ENCODE data around the gene NANOG. TPM values are rescaled to one million over a fixed set of nuclear protein-coding genes. Genes with fewer than 3 reads are reported as not detected.
"Not testable (repeated sequence)": the region's sequence is repeated elsewhere in the genome, so short reads cannot be mapped to it uniquely, and the experiment has no call there.

Gene NANOG
- total RNA-seq, 1 experiment from 2014 or later: not detected

- H3K9me3 Mint-ChIP-seq (ENCODE audit: unreplicated experiment); BruUV-seq (replicated peaks); intact Hi-C loops (cut with micrococcal nuclease); POLR2A ChIA-PET; H3K4me1 Mint-ChIP-seq (ENCODE audit: insufficient read depth, unreplicated experiment); H3K36me3 Mint-ChIP-seq (ENCODE audit: insufficient read depth, unreplicated experiment); H3K4me3 Mint-ChIP-seq (ENCODE audit: unreplicated experiment); H3K27ac Mint-ChIP-seq (ENCODE audit: low read depth, unreplicated experiment); DNase-seq (ENCODE audit: unreplicated experiment); CTCF ChIA-PET: not testable (repeated sequence)
- H3K27me3 Mint-ChIP-seq (ENCODE audit: insufficient read depth, unreplicated experiment): peaks cover 17% of the 10 kb centered on the region
Observed at GRCh38 chr12:7843583-7843982, 54.4 kb downstream of the NANOG start.

- H3K36me3 Mint-ChIP-seq (ENCODE audit: insufficient read depth, unreplicated experiment): no peaks in the 10 kb centered on the region
- ChIA-PET CTCF (interaction anchor here (0.9 kb wide), 1 partner anchor 151 kb away, joined by 5 read pairs; no protein-coding TSS in a partner anchor), POLR2A (no interaction called here)
- H3K27ac Mint-ChIP-seq (ENCODE audit: low read depth, unreplicated experiment): no peak overlapping the region
- no peaks in the 10 kb centered on the region for H3K9me3 Mint-ChIP-seq (ENCODE audit: unreplicated experiment)
- H3K27me3 Mint-ChIP-seq (ENCODE audit: insufficient read depth, unreplicated experiment): peaks cover 19% of the 10 kb centered on the region
- TF ChIP-seq CTCF (IDR thresholded peaks at IDR 0.05; ENCODE audit: unreplicated experiment): no peak
- no TSS peak for BruUV-seq (replicated peaks)
- no peak overlapping the region for H3K4me3 Mint-ChIP-seq (ENCODE audit: unreplicated experiment)
- no peaks in the 10 kb centered on the region for H3K4me1 Mint-ChIP-seq (ENCODE audit: insufficient read depth, unreplicated experiment)
- intact Hi-C loops (cut with micrococcal nuclease): no loop called here
- no peak for DNase-seq (ENCODE audit: unreplicated experiment)
Observed at GRCh38 chr12:7844116-7844515, 54.9 kb downstream of the NANOG start.

GRCh38 chr12:7847226-7848097 lies 58.3 kb downstream of the NANOG start:
- CTCF ChIA-PET: interaction anchor here (1.1 kb wide), 1 partner anchor 150 kb away, joined by 3 read pairs; no protein-coding TSS in a partner anchor
- DNase-seq (ENCODE audit: unreplicated experiment); intact Hi-C loops (cut with micrococcal nuclease); H3K4me3 Mint-ChIP-seq (ENCODE audit: unreplicated experiment); H3K36me3 Mint-ChIP-seq (ENCODE audit: insufficient read depth, unreplicated experiment); H3K9me3 Mint-ChIP-seq (ENCODE audit: unreplicated experiment); POLR2A ChIA-PET; H3K27ac Mint-ChIP-seq (ENCODE audit: low read depth, unreplicated experiment); H3K4me1 Mint-ChIP-seq (ENCODE audit: insufficient read depth, unreplicated experiment); BruUV-seq (replicated peaks): not testable (repeated sequence)
- H3K27me3 Mint-ChIP-seq (ENCODE audit: insufficient read depth, unreplicated experiment): peaks cover 19% of the 10 kb centered on the region

GRCh38 chr12:7848098-7848422 lies 58.9 kb downstream of the NANOG start:
- intact Hi-C loops (cut with micrococcal nuclease); DNase-seq (ENCODE audit: unreplicated experiment); BruUV-seq (replicated peaks); H3K27ac Mint-ChIP-seq (ENCODE audit: low read depth, unreplicated experiment); H3K9me3 Mint-ChIP-seq (ENCODE audit: unreplicated experiment); H3K4me1 Mint-ChIP-seq (ENCODE audit: insufficient read depth, unreplicated experiment); H3K36me3 Mint-ChIP-seq (ENCODE audit: insufficient read depth, unreplicated experiment); POLR2A ChIA-PET; H3K4me3 Mint-ChIP-seq (ENCODE audit: unreplicated experiment): not testable (repeated sequence)
- peaks cover 19% of the 10 kb centered on the region for H3K27me3 Mint-ChIP-seq (ENCODE audit: insufficient read depth, unreplicated experiment)
- CTCF ChIA-PET: interaction anchor here (0.6 to 1.1 kb wide), 2 partner anchors 8 to 149 kb away, joined by 3 to 4 read pairs; no protein-coding TSS in a partner anchor

Other genes with a start within 250 kb of the NANOG start
- not detected in 2 replicates for gene APOBEC1, start 123.5 kb upstream of the NANOG start, total RNA-seq (2022)
- not detected in 2 replicates for gene GDF3, start 93.6 kb upstream of the NANOG start, total RNA-seq (2022)
- gene DPPA3, start 78.0 kb upstream of the NANOG start, total RNA-seq (2022): not detected in 2 replicates
- gene CLEC4C, start 42.0 kb upstream of the NANOG start, total RNA-seq (2022): not detected in 2 replicates
- not detected in 2 replicates for gene NANOGNB, start 24.2 kb upstream of the NANOG start, total RNA-seq (2022)
- gene SLC2A14, start 83.5 kb downstream of the NANOG start, total RNA-seq (2022): not detected in 2 replicates
- gene SLC2A3, start 146.8 kb downstream of the NANOG start, total RNA-seq (2022): 4.0 and 9.2 TPM in 2 replicates
- 19.7 and 21.1 TPM in 2 replicates for gene FOXJ2, start 243.3 kb downstream of the NANOG start, total RNA-seq (2022)